GM18520 (cell line): ENCODE results near the gene MAML3.
"Not testable (repeated sequence)": the region's sequence is repeated elsewhere in the genome, so short reads cannot be mapped to it uniquely, and the experiment has no call there.

Experiments
- ATAC-seq: cut with Tn5 transposase; IDR thresholded peaks from one replicate; pipeline ENCODE4 v1.9.1; 2021; ENCODE audit not compliant: unreplicated experiment

The MAML3 gene

DNA sequence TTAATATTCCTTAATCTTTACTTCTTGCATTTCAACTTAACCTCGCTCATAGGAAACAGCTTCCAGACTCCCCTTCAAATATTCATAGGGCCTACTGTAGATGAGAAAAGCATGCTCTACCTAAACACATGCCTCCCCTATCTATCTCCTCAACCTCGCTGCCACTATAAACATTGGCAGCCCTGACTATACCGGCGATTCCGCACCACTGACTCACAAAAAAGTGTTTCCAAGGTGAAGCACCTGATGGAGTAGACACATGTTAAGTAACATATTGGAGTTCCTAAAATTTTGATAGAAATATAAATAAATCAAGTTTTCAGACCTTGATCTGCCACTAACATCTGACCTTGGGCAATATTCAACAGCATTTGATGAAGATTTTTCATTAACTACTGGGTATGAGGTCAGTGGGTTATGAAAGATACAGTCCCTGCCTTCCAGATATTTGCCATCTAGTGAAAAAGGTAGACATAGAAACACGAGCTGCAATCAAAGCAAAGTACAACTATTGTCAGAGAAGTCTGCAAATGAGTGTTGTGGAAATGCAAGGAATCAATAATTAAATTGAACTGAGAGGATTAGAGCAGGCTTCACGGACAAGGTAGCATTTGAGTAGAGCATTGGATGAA lies 184.2 kb downstream of the MAML3 start:
- no peak for ATAC-seq

DNA sequence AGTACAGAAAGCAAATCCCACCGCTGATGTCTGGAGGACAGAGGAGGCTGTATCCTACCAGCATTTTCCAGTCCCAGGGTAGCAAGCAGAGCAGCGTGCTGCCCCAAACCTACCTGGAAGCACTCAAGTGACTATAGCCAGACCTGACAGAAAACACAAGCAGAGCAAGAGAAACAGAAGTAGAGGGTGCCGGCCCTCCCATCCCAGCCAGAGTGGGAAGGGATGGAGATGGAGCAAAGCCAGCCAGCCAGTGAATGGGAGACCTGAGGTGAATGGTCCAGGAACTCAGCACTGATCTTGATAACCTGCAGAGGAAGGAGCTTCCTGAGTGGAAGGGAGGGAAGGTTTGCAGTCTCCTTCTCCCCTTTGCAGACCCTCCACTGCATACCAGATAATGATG lies 185.2 kb downstream of the MAML3 start:
- no peak for ATAC-seq

DNA sequence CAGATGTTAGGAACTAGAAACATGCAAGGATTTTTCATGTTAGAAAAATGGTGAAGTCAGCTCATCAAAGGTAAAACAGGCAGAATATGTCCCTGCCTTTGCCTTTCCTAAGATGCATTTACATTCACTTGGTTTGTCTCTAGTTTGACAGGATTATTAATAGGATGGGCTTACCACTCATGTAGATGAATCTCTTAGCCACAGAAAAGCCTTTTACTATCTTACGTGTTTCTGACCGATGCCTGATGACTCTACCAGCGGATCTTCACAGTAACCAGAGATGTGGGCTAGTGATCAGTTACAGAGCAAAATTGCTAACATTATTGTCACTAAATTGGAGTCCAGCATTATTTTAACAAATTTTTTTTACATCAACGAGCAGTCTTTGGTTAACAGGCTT lies 187.6 kb downstream of the MAML3 start:
- ATAC-seq, result no peak

GRCh38 chr4:139965789-139966188 lies 188.2 kb downstream of the MAML3 start:
- no peak for ATAC-seq

GRCh38 chr4:139963708-139964107 lies 190.3 kb downstream of the MAML3 start:
- ATAC-seq, result no peak

GRCh38 chr4:139962130-139962684 lies 191.8 kb downstream of the MAML3 start:
- no peak for ATAC-seq

- ATAC-seq, result no peak
Measured at GRCh38 chr4:139961344-139961946, 192.5 kb downstream of the MAML3 start.

DNA sequence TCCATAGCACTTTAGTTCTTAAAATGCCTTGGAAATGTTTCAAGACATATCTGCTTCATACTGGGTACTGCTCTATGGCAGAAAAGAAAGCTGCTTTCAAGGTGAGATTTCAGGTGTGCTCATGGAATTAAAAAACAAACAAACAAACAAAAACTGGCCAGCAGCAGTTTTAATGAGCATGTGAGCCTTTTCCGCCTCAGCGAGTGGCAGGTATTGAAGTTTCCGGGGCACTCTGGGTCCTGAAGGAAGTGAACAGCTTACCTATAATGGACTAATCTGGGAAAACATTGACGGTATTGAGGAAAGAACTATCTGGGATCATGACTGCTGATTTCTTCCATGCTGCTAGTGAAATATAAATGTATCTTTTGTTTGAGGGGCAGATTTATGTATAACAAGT lies 194.6 kb downstream of the MAML3 start:
- ATAC-seq, result no peak

GRCh38 chr4:139958739-139959098 lies 195.3 kb downstream of the MAML3 start:
- no peak for ATAC-seq

DNA sequence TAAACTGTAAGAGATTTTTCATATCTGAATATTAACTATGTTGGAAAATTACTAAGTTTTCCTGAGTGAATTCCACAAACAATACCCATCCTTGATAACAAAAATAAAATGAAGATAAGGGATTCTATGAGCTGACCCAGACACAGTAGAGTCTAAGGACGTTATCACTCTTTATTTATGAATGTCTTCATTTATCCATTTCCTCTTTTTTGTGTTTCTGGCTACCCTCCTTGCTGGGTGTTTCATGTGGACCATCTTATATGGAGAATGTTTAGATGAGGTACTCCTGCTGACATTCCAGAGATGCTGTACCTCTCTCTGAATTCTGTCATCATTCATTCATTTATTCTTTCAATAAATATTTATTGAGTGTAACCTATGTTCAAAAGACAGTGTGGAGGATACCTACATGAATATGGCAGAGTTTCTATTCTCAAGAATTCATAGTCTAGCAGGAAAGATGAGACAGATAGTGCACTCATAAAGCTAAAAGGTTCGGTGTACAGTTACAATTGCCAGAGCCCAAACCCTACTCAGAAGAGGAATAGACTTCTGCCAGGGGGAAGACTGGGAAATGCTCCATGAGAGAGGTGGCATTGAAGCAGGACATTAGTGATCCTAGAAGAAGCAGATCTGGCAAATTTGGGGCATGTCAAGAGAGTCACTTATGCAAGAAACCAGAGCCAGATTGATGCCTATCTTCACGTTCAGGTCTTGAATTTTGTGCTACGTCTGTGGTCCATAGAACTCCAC lies 195.8 kb downstream of the MAML3 start:
- no peak for ATAC-seq

DNA sequence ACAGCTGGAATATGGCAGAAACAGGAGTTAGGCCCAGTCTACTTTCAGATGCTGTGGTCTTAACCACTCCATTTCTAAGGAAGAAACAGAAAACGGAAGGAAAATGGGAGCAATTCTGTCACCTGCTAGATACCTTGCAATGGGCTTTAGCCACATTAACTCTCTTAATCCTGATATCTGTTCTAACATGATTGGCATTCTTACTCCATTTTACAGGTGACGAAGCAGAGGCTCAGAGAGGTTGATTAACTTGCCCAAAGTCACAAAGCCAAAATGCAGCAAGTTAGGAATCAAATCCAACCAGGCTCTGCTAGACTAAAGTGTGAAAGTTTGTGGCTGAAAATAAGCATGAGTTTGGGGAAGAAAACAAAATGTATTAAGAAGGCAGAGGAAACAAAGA lies 196.9 kb downstream of the MAML3 start:
- ATAC-seq, result no peak

- ATAC-seq, result no peak
Measured at GRCh38 chr4:139956507-139957017, 197.4 kb downstream of the MAML3 start.

DNA sequence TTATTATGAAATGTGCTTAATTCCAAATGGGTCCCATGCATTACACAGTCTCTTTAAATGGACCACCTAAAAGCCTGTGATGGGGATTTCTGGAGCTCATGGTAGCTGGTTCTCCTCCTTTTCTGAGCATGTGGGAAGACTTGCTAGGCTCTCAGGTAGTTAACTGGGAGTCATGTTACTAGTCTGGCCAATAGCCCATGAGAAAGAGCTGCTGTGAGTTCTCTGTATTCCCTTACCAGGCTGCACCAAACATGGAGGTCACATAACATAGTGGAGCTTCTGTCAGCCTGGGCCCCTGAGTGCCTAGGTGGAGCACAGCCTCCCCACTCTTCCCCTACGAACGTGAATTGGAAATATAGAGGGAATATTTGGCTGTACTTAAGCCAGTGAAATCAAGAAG lies 198.4 kb downstream of the MAML3 start:
- ATAC-seq, result no peak

- no peak for ATAC-seq
Measured at GRCh38 chr4:139954512-139954911, 199.5 kb downstream of the MAML3 start.

- ATAC-seq, result no peak
Measured at GRCh38 chr4:139951021-139951420, 203.0 kb downstream of the MAML3 start.

- ATAC-seq, result peak; percentile 95
Measured at GRCh38 chr4:139950568-139950967, 203.4 kb downstream of the MAML3 start.

- not testable (repeated sequence) for ATAC-seq
Measured at GRCh38 chr4:139944916-139945315, 209.1 kb downstream of the MAML3 start.

DNA sequence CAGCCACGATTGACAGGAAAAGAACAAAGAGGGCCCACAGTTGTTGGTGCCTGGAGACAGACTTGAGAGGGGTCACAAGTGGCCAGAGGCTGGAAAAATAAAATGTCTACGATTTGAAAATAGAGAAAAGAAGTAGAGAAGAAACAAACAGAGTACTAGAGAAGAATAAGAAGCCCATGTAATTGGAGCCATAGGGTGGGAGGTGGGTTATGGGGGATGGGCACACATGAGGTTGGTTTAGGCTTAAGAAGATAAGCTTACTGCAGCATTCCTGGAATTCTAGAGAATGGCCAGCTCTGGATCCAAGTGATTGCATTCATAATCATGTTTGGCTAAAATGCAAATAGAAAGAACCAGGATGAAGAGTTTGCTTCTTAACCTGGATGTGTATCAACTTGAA lies 210.7 kb downstream of the MAML3 start:
- no peak for ATAC-seq

DNA sequence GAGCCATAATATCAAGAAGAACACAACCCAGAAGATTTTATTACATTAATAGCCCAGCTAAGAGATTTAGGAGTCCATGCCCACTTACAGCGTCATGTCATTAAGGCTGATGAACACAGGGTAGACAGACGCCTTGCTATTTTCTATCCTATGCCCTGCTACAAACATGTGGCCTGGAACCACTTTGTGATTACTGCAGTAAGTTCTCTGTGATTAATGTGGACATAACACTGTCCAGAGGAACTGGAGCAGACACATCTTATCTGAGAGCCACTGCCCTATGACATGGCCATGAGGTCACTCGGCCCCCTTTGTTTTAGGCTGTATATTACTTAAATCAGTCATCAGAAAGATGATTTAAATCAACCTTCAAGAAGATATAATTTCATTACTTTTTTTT lies 211.7 kb downstream of the MAML3 start:
- ATAC-seq, result no peak

GRCh38 chr4:139940600-139940999 lies 213.4 kb downstream of the MAML3 start:
- no peak for ATAC-seq

DNA sequence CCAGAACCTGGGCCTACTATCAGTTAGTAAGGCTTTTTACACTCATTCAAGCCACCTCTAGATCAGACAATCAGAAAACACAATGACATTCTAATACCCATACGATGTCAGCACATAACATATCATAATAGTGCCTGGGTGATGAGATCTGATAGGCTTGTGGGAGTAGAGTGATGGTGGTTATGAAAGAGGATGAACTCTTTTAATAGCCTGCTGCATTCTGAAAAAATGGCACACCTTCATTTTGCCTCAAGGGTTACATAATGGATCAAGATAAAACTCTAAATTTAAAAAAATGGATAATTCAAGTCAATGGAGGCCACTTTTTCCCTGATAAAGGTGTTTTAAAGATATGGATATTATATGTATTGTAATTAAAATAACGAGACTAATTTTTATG lies 215.6 kb downstream of the MAML3 start:
- ATAC-seq, result no peak

DNA sequence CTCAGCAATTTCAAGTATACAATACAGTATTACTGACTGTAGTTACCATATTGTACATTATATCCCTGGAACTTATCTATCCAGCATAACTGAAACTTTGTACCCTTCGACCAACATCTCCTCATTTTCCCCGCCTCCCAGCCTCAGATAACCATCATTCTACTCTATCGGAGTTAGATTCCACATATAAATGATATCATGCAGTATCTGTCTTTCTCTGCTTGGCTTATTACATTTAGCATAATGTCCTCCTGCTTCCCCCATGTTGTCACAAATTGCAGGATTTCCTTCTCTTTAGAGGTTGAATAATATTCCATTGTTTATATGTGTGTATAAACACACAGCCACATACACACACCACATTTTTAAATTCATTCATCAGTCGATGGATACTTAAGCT lies 218.1 kb downstream of the MAML3 start:
- ATAC-seq, result no peak
